Activated CD8-positive, alpha-beta T cell treated with anti-CD3 and anti-CD28 coated beads, Interleukin-2, amount 10 ng/mL, durations not matched to agents 7 days and 5 days (primary cell): ENCODE results near the gene EMC9. TPM values are rescaled to one million over a fixed set of nuclear protein-coding genes. Genes with fewer than 3 reads are reported as not detected.

Experiments used
- ATAC-seq: fragments of 150-1000 bp; cut with Tn5 transposase; one replicate; pipeline ENCODE4 v1.10.0; 2021; ENCODE audit warnings: moderate library complexity
- CTCF ChIA-PET: fragments of 350-600 bp; sonication (Branson Sonifier 250); formaldehyde crosslinking; loops from one replicate; lab custom pipeline; 2021; ENCODE audit warnings: antibody characterized with exemption; lab: Charles Lee
- POLR2A ChIA-PET: fragments of 350-600 bp; sonication (Branson Sonifier 250); formaldehyde crosslinking; loops from one replicate; lab custom pipeline; 2021; ENCODE audit warnings: antibody characterized with exemption; lab: Charles Lee
- DNase-seq: peaks from one replicate; pipeline ENCODE4 v3.0.0-alpha.2; 2020
- H3K27ac Mint-ChIP-seq: one replicate; pipeline ENCODE4 v1.8.0; 2021; ENCODE audit warnings: mild to moderate bottlenecking, mixed read lengths
- H3K27me3 Mint-ChIP-seq: one replicate; pipeline ENCODE4 v1.8.0; 2021; ENCODE audit warnings: low read depth, mixed read lengths
- H3K36me3 Mint-ChIP-seq: one replicate; pipeline ENCODE4 v1.8.0; 2021; ENCODE audit warnings: low read depth, mixed read lengths
- H3K4me1 Mint-ChIP-seq: one replicate; pipeline ENCODE4 v1.8.0; 2021; ENCODE audit warnings: low read depth, mixed read lengths
- H3K4me3 Mint-ChIP-seq: one replicate; pipeline ENCODE4 v1.8.0; 2021; ENCODE audit warnings: mild to moderate bottlenecking, mixed read lengths
- H3K9me3 Mint-ChIP-seq: one replicate; pipeline ENCODE4 v1.8.0; 2022; ENCODE audit warnings: mixed read lengths; ENCODE audit not compliant: insufficient read depth
- total RNA-seq, 2 experiments: library from RNA; stranded (reverse); gene quantifications; one replicate each; pipeline ENCODE4 v1.2.3, GENCODE V29; 2021

The EMC9 gene
- total RNA-seq, 2 experiments from 2014 or later = 49.9 to 53.2 TPM

GRCh38 chr14:24177041-24177825 lies 35.8 kb upstream of the EMC9 start:
- CTCF ChIA-PET = no interaction called here
- Mint-ChIP-seq H3K4me3 (no peak overlapping the region), H3K4me1 (peaks cover 14% of the 10 kb centered on the region), H3K27ac (no peak overlapping the region), H3K9me3 (no peaks in the 10 kb centered on the region), H3K27me3 (no peaks in the 10 kb centered on the region), H3K36me3 (peaks cover 58% of the 10 kb centered on the region)
- POLR2A ChIA-PET = interaction anchor here (0.7 to 5.1 kb wide), 5 partner anchors 10 to 36 kb away, joined by 4 to 37 read pairs (median 9); partner anchors contain the start of genes EMC9, IPO4 and IRF9
- DNase-seq = no peak
- no peak for ATAC-seq

DNA sequence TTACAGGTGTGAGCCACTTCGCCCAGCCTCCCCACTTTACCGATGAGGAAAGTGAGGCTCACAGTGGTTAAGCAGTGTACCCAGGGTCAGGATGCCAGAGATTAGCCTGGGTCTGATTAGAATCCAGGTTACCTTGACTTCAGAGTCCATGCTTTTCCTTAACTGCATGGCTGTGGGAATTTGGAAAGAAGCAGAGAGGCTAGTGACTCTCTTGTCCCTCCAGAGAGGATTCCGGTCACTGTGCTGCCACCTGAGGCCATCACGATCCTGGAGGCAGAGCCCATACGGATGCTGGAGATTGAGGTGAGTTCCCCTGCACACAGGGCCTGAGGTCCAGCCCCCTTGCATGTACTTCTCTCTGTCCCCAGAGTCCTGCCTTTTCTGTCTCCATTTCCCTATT lies 35.2 kb upstream of the EMC9 start:
- CTCF ChIA-PET = interaction anchor here (0.7 kb wide), 1 partner anchor 15 kb away, joined by 3 read pairs; the partner anchor contains the start of gene IRF9
- H3K36me3 Mint-ChIP-seq = peaks cover 58% of the 10 kb centered on the region
- POLR2A ChIA-PET = interaction anchor here (0.7 to 5.1 kb wide), 5 partner anchors 11 to 15 kb away, joined by 3 to 37 read pairs (median 5); partner anchors contain the start of genes IPO4 and IRF9
- no peaks in the 10 kb centered on the region for H3K9me3 Mint-ChIP-seq
- H3K27ac Mint-ChIP-seq = no peak overlapping the region
- H3K4me3 Mint-ChIP-seq = no peak overlapping the region
- H3K4me1 Mint-ChIP-seq = peaks cover 19% of the 10 kb centered on the region
- H3K27me3 Mint-ChIP-seq = no peaks in the 10 kb centered on the region
- no peak for ATAC-seq
- DNase-seq = no peak

DNA sequence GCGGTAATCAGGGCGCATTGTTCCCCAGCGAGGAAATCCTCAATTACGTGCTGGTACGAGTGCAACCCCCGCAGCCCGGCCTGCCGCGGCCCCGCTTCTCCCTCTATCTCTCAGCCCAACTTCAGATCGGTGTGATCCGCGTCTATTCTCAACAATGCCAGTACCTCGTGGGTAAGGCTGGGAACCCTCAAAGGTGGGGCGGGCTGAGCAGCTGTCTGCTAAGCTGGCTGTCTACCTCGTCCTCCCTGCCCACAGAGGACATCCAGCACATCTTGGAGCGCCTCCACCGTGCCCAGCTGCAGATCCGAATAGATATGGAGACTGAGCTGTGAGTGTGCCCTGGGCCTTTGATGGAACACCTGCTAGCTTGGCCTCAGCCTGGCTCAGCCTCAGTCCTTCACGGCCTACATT lies 31.5 kb upstream of the EMC9 start:
- Mint-ChIP-seq H3K27ac (peak overlapping the region; percentile 60), H3K9me3 (no peaks in the 10 kb centered on the region), H3K4me1 (peaks cover 41% of the 10 kb centered on the region), H3K27me3 (no peaks in the 10 kb centered on the region), H3K36me3 (peaks cover 58% of the 10 kb centered on the region), H3K4me3 (peak overlapping the region; percentile 77)
- POLR2A ChIA-PET = interaction anchor here (0.9 to 6.2 kb wide), 5 partner anchors 8 to 14 kb away, joined by 3 to 74 read pairs (median 4); partner anchors contain the start of genes IPO4 and IRF9
- no peak for ATAC-seq
- CTCF ChIA-PET = interaction anchor here (0.7 to 1.0 kb wide), 2 partner anchors 11 to 70 kb away, joined by 3 to 4 read pairs; partner anchors contain the start of genes IRF9 and TINF2
- no peak for DNase-seq

GRCh38 chr14:24172261-24172860 lies 31.0 kb upstream of the EMC9 start:
- Mint-ChIP-seq H3K27me3 (no peaks in the 10 kb centered on the region), H3K4me1 (peaks cover 44% of the 10 kb centered on the region), H3K27ac (peak overlapping the region; percentile 72), H3K4me3 (peak overlapping the region; percentile 77), H3K9me3 (no peaks in the 10 kb centered on the region), H3K36me3 (peaks cover 60% of the 10 kb centered on the region)
- POLR2A ChIA-PET = interaction anchor here (2.0 to 6.2 kb wide), 3 partner anchors 11 to 15 kb away, joined by 4 to 74 read pairs (median 25); partner anchors contain the start of genes IPO4 and IRF9
- no peak for ATAC-seq
- DNase-seq = no peak
- CTCF ChIA-PET = interaction anchor here (2.5 kb wide), 1 partner anchor 11 kb away, joined by 7 read pairs; the partner anchor contains the start of gene IRF9

DNA sequence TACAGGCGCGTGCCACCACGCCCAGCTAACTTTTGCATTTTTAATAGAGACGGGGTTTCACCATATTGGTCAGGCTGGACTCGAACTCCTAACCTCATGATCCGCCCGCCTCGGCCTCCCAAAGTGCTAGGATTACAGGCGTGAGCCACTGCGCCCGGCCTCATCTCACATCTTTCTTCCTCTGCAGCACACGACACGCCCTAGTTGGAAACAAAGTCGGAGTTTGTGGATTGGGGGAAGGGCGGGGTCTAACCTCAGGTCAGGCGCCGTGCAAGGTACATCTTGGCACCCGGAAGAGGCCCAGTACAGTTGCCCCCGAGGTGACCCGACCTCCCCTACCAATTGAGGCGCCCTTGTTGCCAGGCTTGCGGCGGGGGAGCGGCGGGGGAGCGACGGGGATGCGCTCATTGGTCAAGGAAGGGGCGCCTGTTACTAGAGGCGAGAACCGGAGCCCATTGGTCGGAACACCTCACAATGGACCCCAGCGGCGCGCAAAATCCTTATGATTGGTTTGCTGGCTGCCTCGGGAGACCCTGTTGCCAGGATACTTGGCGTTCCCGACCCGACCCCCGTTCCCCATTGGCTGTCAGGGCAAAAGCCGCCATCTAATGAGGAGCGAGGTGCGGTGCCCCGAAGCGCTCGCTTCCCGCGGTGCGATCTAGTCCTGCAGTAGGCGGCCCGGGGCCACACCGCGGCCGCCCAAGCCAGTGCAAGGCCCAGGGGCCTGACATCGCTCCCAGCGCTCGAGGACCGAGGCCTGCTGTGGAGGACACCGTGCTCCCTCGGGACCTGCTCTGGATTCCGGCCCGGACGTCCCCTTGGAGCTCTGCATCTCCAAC lies 30.2 kb upstream of the EMC9 start, which contains the start of gene REC8:
Gene REC8 (plus strand): TSS at position 659 of the 839 bp plus-strand sequence. CDS start 473 bp downstream, outside the sequence.
- peak; percentile 77 for ATAC-seq
- ChIA-PET POLR2A (interaction anchor here (0.6 to 6.2 kb wide), 10 partner anchors 9 to 1036 kb away, joined by 3 to 74 read pairs (median 4); partner anchors contain the start of genes IPO4 and IRF9), CTCF (interaction anchor here (0.6 to 2.5 kb wide), 2 partner anchors 11 to 44 kb away, joined by 5 to 7 read pairs; partner anchors contain the start of genes IRF9 and MDP1)
- Mint-ChIP-seq H3K27ac (peak within 1 kb of the TSS; percentile 81), H3K27me3 (no peaks in the 10 kb centered on the region), H3K4me1 (peaks cover 50% of the 10 kb centered on the region), H3K9me3 (no peaks in the 10 kb centered on the region), H3K4me3 (peak within 1 kb of the TSS; percentile 77), H3K36me3 (peaks cover 60% of the 10 kb centered on the region)
- DNase-seq = peak; percentile 85

- H3K4me1 Mint-ChIP-seq = peaks cover 72% of the 10 kb centered on the region
These were observed 26.2 kb upstream of the EMC9 start for GRCh38 chr14:24167469-24168114.

GRCh38 chr14:24165785-24166184 lies 24.4 kb upstream of the EMC9 start:
- H3K9me3 Mint-ChIP-seq = no peaks in the 10 kb centered on the region
- no peak overlapping the region for H3K4me3 Mint-ChIP-seq
- H3K36me3 Mint-ChIP-seq = peaks cover 82% of the 10 kb centered on the region
- CTCF ChIA-PET = no interaction called here
- DNase-seq (no peak), ATAC-seq (no peak)
- peaks cover 63% of the 10 kb centered on the region for H3K4me1 Mint-ChIP-seq
- no peaks in the 10 kb centered on the region for H3K27me3 Mint-ChIP-seq
- no peak overlapping the region for H3K27ac Mint-ChIP-seq
- POLR2A ChIA-PET = interaction anchor here (1.2 to 7.6 kb wide), 7 partner anchors 12 to 51 kb away, joined by 3 to 229 read pairs (median 11); partner anchors contain the start of genes DCAF11, IPO4, NRL and PSME2

More at GRCh38 chr14:24167469-24168114, 26.2 kb upstream of the EMC9 start:
- CTCF ChIA-PET = no interaction called here
- POLR2A ChIA-PET = interaction anchor here (0.6 to 1.4 kb wide), 6 partner anchors 11 to 73 kb away, joined by 3 to 9 read pairs (median 4); partner anchors contain the start of gene EMC9
- Mint-ChIP-seq H3K27me3 (no peaks in the 10 kb centered on the region), H3K9me3 (no peaks in the 10 kb centered on the region), H3K27ac (peak overlapping the region; percentile 63), H3K36me3 (peaks cover 78% of the 10 kb centered on the region), H3K4me3 (no peak overlapping the region)
- DNase-seq (no peak), ATAC-seq (no peak)

DNA sequence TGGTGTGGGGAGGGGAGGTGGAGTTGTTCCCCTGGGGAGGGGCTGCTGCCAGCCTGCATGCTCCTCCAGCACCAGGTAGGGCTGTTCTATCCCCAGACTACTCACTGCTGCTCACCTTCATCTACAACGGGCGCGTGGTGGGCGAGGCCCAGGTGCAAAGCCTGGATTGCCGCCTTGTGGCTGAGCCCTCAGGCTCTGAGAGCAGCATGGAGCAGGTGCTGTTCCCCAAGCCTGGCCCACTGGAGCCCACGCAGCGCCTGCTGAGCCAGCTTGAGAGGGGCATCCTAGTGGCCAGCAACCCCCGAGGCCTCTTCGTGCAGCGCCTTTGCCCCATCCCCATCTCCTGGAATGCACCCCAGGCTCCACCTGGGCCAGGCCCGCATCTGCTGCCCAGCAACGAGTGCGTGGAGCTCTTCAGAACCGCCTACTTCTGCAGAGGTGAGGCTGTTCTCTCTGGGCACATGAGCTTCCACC lies 23.2 kb upstream of the EMC9 start:
- H3K9me3 Mint-ChIP-seq = no peaks in the 10 kb centered on the region
- H3K27me3 Mint-ChIP-seq = no peaks in the 10 kb centered on the region
- peaks cover 66% of the 10 kb centered on the region for H3K4me1 Mint-ChIP-seq
- H3K4me3 Mint-ChIP-seq = peak overlapping the region; percentile 20
- H3K36me3 Mint-ChIP-seq = peaks cover 84% of the 10 kb centered on the region
- ATAC-seq (no peak), DNase-seq (no peak)
- peak overlapping the region; percentile 82 for H3K27ac Mint-ChIP-seq
- ChIA-PET POLR2A (interaction anchor here (0.6 to 7.6 kb wide), 13 partner anchors 9 to 84 kb away, joined by 3 to 229 read pairs (median 4); partner anchors contain the start of genes DCAF11, IPO4, NRL and PSME2), CTCF (interaction anchor here (1.1 kb wide), 1 partner anchor 133 kb away, joined by 3 read pairs; no protein-coding TSS in a partner anchor)

DNA sequence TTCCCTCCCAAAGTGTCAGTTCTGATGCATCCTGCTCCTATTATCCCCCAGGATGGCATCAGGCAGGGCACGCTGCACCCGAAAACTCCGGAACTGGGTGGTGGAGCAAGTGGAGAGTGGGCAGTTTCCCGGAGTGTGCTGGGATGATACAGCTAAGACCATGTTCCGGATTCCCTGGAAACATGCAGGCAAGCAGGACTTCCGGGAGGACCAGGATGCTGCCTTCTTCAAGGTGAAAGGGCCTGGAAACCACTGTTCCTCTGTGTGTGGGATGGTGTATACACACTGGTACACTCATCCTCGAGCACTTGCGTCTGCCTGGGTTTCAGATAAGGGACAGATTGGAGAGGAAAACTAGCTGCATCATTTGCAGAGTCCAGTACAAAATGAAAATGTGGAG lies 20.7 kb upstream of the EMC9 start:
- DNase-seq (no peak), ATAC-seq (no peak)
- Mint-ChIP-seq H3K9me3 (no peaks in the 10 kb centered on the region), H3K4me3 (peak overlapping the region; percentile 92), H3K27me3 (no peaks in the 10 kb centered on the region), H3K36me3 (peaks cover 91% of the 10 kb centered on the region), H3K27ac (peak overlapping the region; percentile 100), H3K4me1 (peaks cover 60% of the 10 kb centered on the region)
- ChIA-PET POLR2A (interaction anchor here (0.6 to 7.6 kb wide), 28 partner anchors 9 to 1068 kb away, joined by 3 to 229 read pairs (median 16); partner anchors contain the start of genes CHMP4A, DCAF11, EMC9 and IPO4), CTCF (interaction anchor here (1.1 to 4.2 kb wide), 18 partner anchors 9 to 269 kb away, joined by 3 to 77 read pairs (median 11); partner anchors contain the start of genes CARMIL3, CHMP4A, CIDEB and DCAF11)
